GM12878 (cell line): ENCODE measurements around the gene UBAP1L. TPM values are rescaled to one million over a fixed set of nuclear protein-coding genes. Genes with fewer than 3 reads are reported as not detected.
"Not testable (repeated sequence)": the region's sequence is repeated elsewhere in the genome, so short reads cannot be mapped to it uniquely, and the experiment has no call there.

Experiments
- ATAC-seq: fragments of 200-7000 bp; cut with Tn5 transposase; 3 replicates; pipeline ENCODE4 v1.9.1; 2020; ENCODE audit warnings: mild to moderate bottlenecking, moderate library complexity
- BruUV-seq: library from RNA; stranded (reverse); fragments of 400-500 nt; replicated peaks from 2 replicates; lab custom pipeline; 2021; lab: Mats Ljungman, UMichigan
- CTCF ChIA-PET: fragments of 300-600 bp; sonication (Branson Sonifier 250); formaldehyde crosslinking; extraction: SDS; loops from one replicate; lab custom pipeline; 2021; ENCODE audit warnings: inconsistent platforms; lab: Yijun Ruan, JAX
- POLR2A ChIA-PET: fragments of 350-600 bp; formaldehyde crosslinking; extraction: SDS; loops from one replicate; lab custom pipeline; 2021; ENCODE audit warnings: inconsistent platforms; lab: Charles Lee
- RAD21 ChIA-PET: fragments of 300-600 bp; sonication (Branson Sonifier 250); formaldehyde crosslinking; loops from one replicate; lab custom pipeline; 2023; ENCODE audit warnings: antibody characterized with exemption; ENCODE audit not compliant: unreplicated experiment; lab: Charles Lee
- SMC1A ChIA-PET: fragments of 300-600 bp; sonication (Branson Sonifier 250); formaldehyde crosslinking; loops from one replicate; lab custom pipeline; 2023; ENCODE audit not compliant: unreplicated experiment, uncharacterized antibody; lab: Charles Lee
- DNase-seq: peaks from one replicate; pipeline ENCODE4 v3.0.0-alpha.2; 2011; ENCODE audit warnings: low read depth, low spot score
- FAIRE-seq: peaks from 3 replicates; lab custom pipeline; 2011; peaks lifted over from hg19 to GRCh38; lab: Jason Lieb, UNC
- H2AFZ ChIP-seq: 2 replicates; pipeline ENCODE4 v1.6.0; 2011; ENCODE audit warnings: low read depth, low read length, control low read depth; ENCODE audit not compliant: control insufficient read depth
- H3K27ac ChIP-seq: 2 replicates; pipeline ENCODE4 v1.5.1; 2011; ENCODE audit warnings: control low read depth; ENCODE audit not compliant: control insufficient read depth, insufficient read depth
- H3K27me3 ChIP-seq, 2 experiments: replicated peaks in 1 of 2; 2 replicates each; pipeline versions ENCODE4 v1.6.0 to v1.6.1; 2011; ENCODE audit warnings: low read length in 1 of 2; ENCODE audit not compliant: control insufficient read depth in 2 of 2, insufficient read depth in 2 of 2
- H3K36me3 ChIP-seq, 2 experiments: 2 replicates each; pipeline ENCODE4 v1.5.1; 2011; ENCODE audit warnings: low read length in 1 of 2; ENCODE audit not compliant: control insufficient read depth in 2 of 2, insufficient read depth in 2 of 2
- H3K4me1 ChIP-seq: 2 replicates; pipeline ENCODE4 v1.6.1; 2011; ENCODE audit warnings: mild to moderate bottlenecking, low read length, moderate library complexity, mixed read lengths; ENCODE audit not compliant: control insufficient read depth, insufficient read depth
- H3K4me2 ChIP-seq: 2 replicates; pipeline ENCODE4 v1.6.0; 2011; ENCODE audit warnings: control low read depth; ENCODE audit not compliant: control insufficient read depth, insufficient read depth
- H3K4me3 ChIP-seq: fragments of 200-600 bp; sonication (generic); 2 replicates; pipeline ENCODE4 v1.5.1; 2016
- H3K79me2 ChIP-seq: 2 replicates; pipeline ENCODE4 v1.6.0; 2011; ENCODE audit warnings: low read length; ENCODE audit not compliant: control insufficient read depth, insufficient read depth
- H3K9ac ChIP-seq: 2 replicates; pipeline ENCODE4 v1.8.0; 2011; ENCODE audit warnings: low read length, control low read depth, mixed read lengths; ENCODE audit not compliant: control insufficient read depth, insufficient read depth
- H3K9me3 ChIP-seq: replicated peaks from 3 replicates; pipeline ENCODE4 v1.5.1; 2011; ENCODE audit warnings: mild to moderate bottlenecking, low read length; ENCODE audit not compliant: control insufficient read depth, insufficient read depth
- H4K20me1 ChIP-seq: 2 replicates; pipeline ENCODE4 v1.6.0; 2011; ENCODE audit not compliant: control insufficient read depth, insufficient read depth
- EED ChIP-seq: sonication (generic); IDR thresholded peaks from 2 replicates; pipeline ENCODE4 v1.6.1; 2016; ENCODE audit warnings: antibody characterized with exemption, low read depth
- IRF4 ChIP-seq: IDR thresholded peaks from 2 replicates; pipeline ENCODE4 v1.6.1; 2011; ENCODE audit warnings: low read depth, low read length
- NR2F1 ChIP-seq: fragments of 450-650 bp; conservative IDR thresholded peaks from 2 replicates; pipeline ENCODE4 v1.6.1; 2017; ENCODE audit warnings: mild to moderate bottlenecking
- WGBS: methylation state at CpG from one replicate; pipeline ENCODE4 v1.1.6; 2016; ENCODE audit warnings: low lambda C conversion rate; ENCODE audit not compliant: insufficient replicate concordance, insufficient coverage; ENCODE audit errors: missing lambda C conversion rate; 5-methylcytosine and 5-hydroxymethylcytosine counted together
- in situ Hi-C: fragments of 300-500 bp; cut with MboI; formaldehyde crosslinking; loops from 9 replicates; pipeline ENCODE4 v1.14.3; 2018; ENCODE audit warnings: mixed read lengths
- intact Hi-C: fragments of 100-400 bp; cut with micrococcal nuclease; formaldehyde crosslinking; loops from one replicate; pipeline ENCODE4 v1.14.2; 2022; ENCODE audit not compliant: unreplicated experiment
- polyA plus RNA-seq, 11 experiments: library from polyadenylated mRNA; depleted of rRNA in 4 of 11; unstranded in 6 of 11; stranded (reverse) in 5 of 11; fragments of >200 nt; fragmentation: Nextera tagmentation in 4 of 11; fragmentation: Illumina TruSeq in 1 of 11; extraction: Ambion mirVana in 4 of 11; extraction: Trizol in 1 of 11; gene quantifications; 1 replicate in 1 of 11; 2 replicates in 10 of 11; pipeline versions ENCODE4 v1.2.1 to v1.2.3, GENCODE V29; 2011 to 2016; ENCODE audit warnings: inconsistent platforms in 2 of 11, missing spikeins in 2 of 11, low read depth in 1 of 11
- total RNA-seq, 4 experiments: library from RNA; depleted of rRNA in 3 of 4; stranded (reverse); fragments of >200 nt in 3 of 4; fragmentation: Illumina TruSeq in 1 of 4; extraction: Trizol in 1 of 4; gene quantifications; 2 replicates each; pipeline versions ENCODE4 v1.2.1 to v1.2.3, GENCODE V29; 2013 to 2021

UBAP1L gene
- total and polyA plus RNA-seq, 10 of the 15 experiments (the other 5 are each of a cell fraction or from before 2014, with no cell fraction given), result 0.03 to 2.6 (median 1.0) TPM

GRCh38 chr15:65074946-65075345, 40.1 kb downstream of the UBAP1L start:
- H3K4me3 ChIP-seq, H3K4me1 ChIP-seq, H2AFZ ChIP-seq, ATAC-seq, RAD21 ChIA-PET, SMC1A ChIA-PET, H3K9me3 ChIP-seq, intact Hi-C loops, CTCF ChIA-PET, H3K79me2 ChIP-seq, DNase-seq, H3K27ac ChIP-seq, H3K9ac ChIP-seq, H3K4me2 ChIP-seq, BruUV-seq, H4K20me1 ChIP-seq, H3K27me3 ChIP-seq, FAIRE-seq, in situ Hi-C loops, H3K36me3 ChIP-seq, POLR2A ChIA-PET: not testable (repeated sequence)
- 72% methylated on average over 22 of the region's 22 CpGs for WGBS

- Histone ChIP-seq H3K4me3 (no peak overlapping the region), H3K9ac (no peak overlapping the region), H3K36me3 (no peaks in the 10 kb centered on the region), H3K4me1 (no peaks in the 10 kb centered on the region), H3K27me3 (no peaks in the 10 kb centered on the region; a peak in 2 of 4 replicates), H3K79me2 (no peaks in the 10 kb centered on the region), H3K27ac (no peak overlapping the region), H3K9me3 (no peaks in the 10 kb centered on the region), H3K4me2 (no peak overlapping the region), H4K20me1 (no peaks in the 10 kb centered on the region), H2AFZ (no peak overlapping the region)
- ATAC-seq (no peak), DNase-seq (no peak), FAIRE-seq (no peak)
- in situ Hi-C loops, result no loop called here
- TF ChIP-seq NR2F1, result peak; percentile 36; the same call in 1 of the 2 replicates
- TF ChIP-seq EED, result no peak
- no peak for TF ChIP-seq IRF4
- RAD21 ChIA-PET, result no interaction called here
- BruUV-seq, result no TSS peak
- CTCF ChIA-PET, result interaction anchor here (1.0 kb wide), 1 partner anchor 39 kb away, joined by 4 read pairs; no protein-coding TSS in a partner anchor
- intact Hi-C loops, result no loop called here
- SMC1A ChIA-PET, result interaction anchor here (0.9 to 1.3 kb wide), 2 partner anchors 10 to 69 kb away, joined by 3 to 4 read pairs; no protein-coding TSS in a partner anchor
- WGBS, result 23% methylated on average over 3 of the region's 3 CpGs
- POLR2A ChIA-PET, result interaction anchor here (0.6 kb wide), 1 partner anchor 894 kb away, joined by 5 read pairs; no protein-coding TSS in a partner anchor
Observed at GRCh38 chr15:65072617-65073016, 42.4 kb downstream of the UBAP1L start.
